ENCODE measurements around the gene KDR. TPM values are rescaled to one million over a fixed set of nuclear protein-coding genes. Genes with fewer than 3 reads are reported as not detected.

KDR gene
- total RNA-seq, 1 donor from 2014 or later = 21.2 TPM

GRCh38 chr4:55087009-55087912 lies 38.1 kb downstream of the KDR start:
- DNase-seq (no peak), ATAC-seq (ENCODE audit: poor library complexity) (no peak)
- intact Hi-C loops (cut with DNase I) = no loop called here

- intact Hi-C loops (cut with DNase I) = no loop called here
- no peak for ATAC-seq (ENCODE audit: poor library complexity)
These were observed 38.8 kb downstream of the KDR start for GRCh38 chr4:55086578-55086977.

GRCh38 chr4:55083735-55084134 lies 41.7 kb downstream of the KDR start:
- ATAC-seq (ENCODE audit: poor library complexity) (no peak), DNase-seq (no peak)
- intact Hi-C loops (cut with DNase I) = no loop called here

More at GRCh38 chr4:55086578-55086977, 38.8 kb downstream of the KDR start:
- no peak for DNase-seq

- intact Hi-C loops (cut with DNase I) = no loop called here
- DNase-seq (no peak), ATAC-seq (ENCODE audit: poor library complexity) (no peak)
These were observed 42.6 kb downstream of the KDR start for GRCh38 chr4:55082756-55083155.

GRCh38 chr4:55080174-55080865 lies 45.1 kb downstream of the KDR start:
- ATAC-seq (ENCODE audit: poor library complexity) (peak; percentile 55), DNase-seq (no peak)
- intact Hi-C loops (cut with DNase I) = no loop called here

GRCh38 chr4:55079451-55080173 lies 45.8 kb downstream of the KDR start:
- intact Hi-C loops (cut with DNase I) = no loop called here

GRCh38 chr4:55078987-55079386 lies 46.4 kb downstream of the KDR start:
- ATAC-seq (ENCODE audit: poor library complexity) (peak; percentile 82), DNase-seq (peak; percentile 80)
- intact Hi-C loops (cut with DNase I) = no loop called here

More at GRCh38 chr4:55079451-55080173, 45.8 kb downstream of the KDR start:
- DNase-seq = no peak
- ATAC-seq (ENCODE audit: poor library complexity) = peak; percentile 72

GRCh38 chr4:55077577-55077976 lies 47.8 kb downstream of the KDR start:
- no peak for ATAC-seq (ENCODE audit: poor library complexity)
- intact Hi-C loops (cut with DNase I) = no loop called here

GRCh38 chr4:55075823-55076716 lies 49.3 kb downstream of the KDR start:
- no peak for ATAC-seq (ENCODE audit: poor library complexity)
- intact Hi-C loops (cut with DNase I) = no loop called here
- no peak for DNase-seq

More at GRCh38 chr4:55077577-55077976, 47.8 kb downstream of the KDR start:
- DNase-seq = no peak

GRCh38 chr4:55075376-55075775 lies 50.0 kb downstream of the KDR start:
- ATAC-seq (ENCODE audit: poor library complexity) = no peak
- intact Hi-C loops (cut with DNase I) = no loop called here
- DNase-seq = no peak

GRCh38 chr4:55074386-55074785 lies 51.0 kb downstream of the KDR start:
- DNase-seq (no peak), ATAC-seq (ENCODE audit: poor library complexity) (no peak)
- intact Hi-C loops (cut with DNase I) = no loop called here

- no peak for ATAC-seq (ENCODE audit: poor library complexity)
- intact Hi-C loops (cut with DNase I) = no loop called here
These were observed 53.4 kb downstream of the KDR start for GRCh38 chr4:55071951-55072350.

GRCh38 chr4:55069248-55069647 lies 56.1 kb downstream of the KDR start:
- DNase-seq (no peak), ATAC-seq (ENCODE audit: poor library complexity) (no peak)
- intact Hi-C loops (cut with DNase I) = no loop called here

More at GRCh38 chr4:55071951-55072350, 53.4 kb downstream of the KDR start:
- DNase-seq = no peak

- DNase-seq (no peak), ATAC-seq (ENCODE audit: poor library complexity) (no peak)
- intact Hi-C loops (cut with DNase I) = no loop called here
These were observed 56.9 kb downstream of the KDR start for GRCh38 chr4:55068522-55068921.

GRCh38 chr4:55066018-55066417 lies 59.4 kb downstream of the KDR start:
- ATAC-seq (ENCODE audit: poor library complexity) (no peak), DNase-seq (no peak)
- intact Hi-C loops (cut with DNase I) = no loop called here

- DNase-seq (no peak), ATAC-seq (ENCODE audit: poor library complexity) (no peak)
- intact Hi-C loops (cut with DNase I) = no loop called here
These were observed 69.9 kb downstream of the KDR start for GRCh38 chr4:55055529-55055928.

GRCh38 chr4:55051532-55051931 lies 73.9 kb downstream of the KDR start:
- no peak for DNase-seq
- intact Hi-C loops (cut with DNase I) = no loop called here
- ATAC-seq (ENCODE audit: poor library complexity) = no peak

GRCh38 chr4:55050418-55050950 lies 74.9 kb downstream of the KDR start:
- intact Hi-C loops (cut with DNase I) = no loop called here
- DNase-seq (no peak), ATAC-seq (ENCODE audit: poor library complexity) (no peak)

Measured in Right ventricle myocardium superior (tissue), 1 donor.